ENCODE results near the gene WDFY3. TPM values are rescaled to one million over a fixed set of nuclear protein-coding genes. Genes with fewer than 3 reads are reported as not detected.
A peak's percentile ranks its signal among the peaks of the same experiment; 100 is the strongest.

Gene WDFY3
- total RNA-seq, 1 donor from 2014 or later = 34.2 TPM

DNA sequence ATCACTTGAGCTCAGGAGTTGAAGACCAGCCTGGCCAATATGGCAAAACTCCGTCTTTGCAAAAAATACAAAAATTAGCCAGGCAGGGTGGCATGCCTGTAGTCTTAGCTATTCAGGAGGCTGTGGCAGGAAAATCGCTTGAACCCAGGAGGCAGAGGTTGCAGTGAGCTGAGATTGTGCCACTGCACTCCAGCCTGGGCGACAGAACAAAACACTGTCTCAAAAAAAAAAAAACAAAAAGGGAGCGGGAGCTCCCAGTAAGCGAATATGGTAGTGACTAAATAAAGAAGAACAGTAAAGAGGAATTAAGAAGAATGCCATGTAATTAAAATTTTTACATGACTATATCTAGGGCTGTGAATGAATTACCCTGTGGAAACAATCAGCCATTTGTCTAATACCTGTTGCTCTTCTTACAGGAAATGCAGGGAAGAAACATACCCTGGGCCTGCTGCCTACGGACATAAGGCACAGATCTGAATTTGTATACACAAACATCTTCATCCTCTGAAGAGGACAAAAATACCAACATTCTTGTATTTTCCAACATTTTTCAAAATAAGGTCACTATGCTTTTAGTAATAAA lies 11.4 kb downstream of the WDFY3 start:
- intact Hi-C loops (cut with DNase I) = no loop called here
- peak; percentile 52 for ATAC-seq (ENCODE audit: poor library complexity)
- no peak for DNase-seq

DNA sequence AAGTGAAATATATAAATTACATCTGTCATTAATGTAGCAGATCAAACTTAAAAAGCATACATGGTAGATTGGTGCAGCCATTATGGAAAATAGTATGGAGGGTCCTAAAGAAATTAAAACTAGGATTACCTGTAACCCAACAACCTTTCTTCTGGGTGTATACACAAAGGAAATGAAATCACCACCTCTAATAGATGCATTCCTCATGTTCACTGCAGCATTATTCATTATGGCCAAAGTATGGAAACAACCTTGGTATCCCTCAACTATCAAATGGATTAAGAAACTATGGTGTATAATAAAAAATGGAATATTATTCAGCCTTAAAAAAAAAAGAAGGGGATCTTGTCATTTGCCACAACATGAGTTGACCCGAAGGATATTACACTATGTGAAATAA lies 13.7 kb downstream of the WDFY3 start:
- no peak for DNase-seq
- no peak for ATAC-seq (ENCODE audit: poor library complexity)
- intact Hi-C loops (cut with DNase I) = no loop called here

DNA sequence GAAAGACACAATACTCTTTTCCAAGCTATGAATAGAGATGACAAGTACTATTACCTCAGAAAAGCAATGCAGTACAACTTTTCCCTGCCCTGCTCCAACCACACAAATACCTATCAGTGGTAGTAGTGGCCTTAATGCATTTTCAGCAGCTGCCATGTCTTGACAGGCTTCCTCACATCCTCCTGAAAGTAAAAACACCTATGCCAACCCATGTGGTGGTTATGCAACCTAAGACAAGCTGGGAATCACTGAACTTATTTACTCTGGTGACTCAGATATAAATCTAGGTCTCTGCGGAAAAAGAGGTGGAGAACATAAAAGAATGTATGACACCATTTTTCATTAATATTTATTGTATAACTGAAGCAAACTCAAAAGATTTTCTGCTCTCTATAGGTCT lies 14.5 kb downstream of the WDFY3 start:
- DNase-seq (no peak), ATAC-seq (ENCODE audit: poor library complexity) (no peak)
- intact Hi-C loops (cut with DNase I) = no loop called here

DNA sequence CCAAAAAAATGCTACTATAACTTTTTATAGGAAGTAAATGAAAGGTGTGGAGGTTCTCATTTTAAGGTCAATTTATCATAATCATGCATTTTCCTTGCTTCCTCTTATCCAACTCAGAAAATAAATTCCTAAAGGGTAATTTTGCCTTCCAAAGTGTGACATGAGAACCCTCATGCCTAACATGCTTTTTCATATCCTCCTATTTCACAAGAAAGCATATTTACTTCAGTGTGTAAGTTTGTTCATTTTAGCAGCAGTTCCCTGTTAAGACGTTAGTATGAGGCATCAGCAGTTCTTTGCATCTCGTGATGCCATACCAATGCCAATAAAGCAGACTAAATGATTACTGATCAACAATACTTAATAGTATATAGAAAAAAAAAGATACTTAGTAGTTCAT lies 18.4 kb downstream of the WDFY3 start:
- intact Hi-C loops (cut with DNase I) = no loop called here
- ATAC-seq (ENCODE audit: poor library complexity) (peak; percentile 37), DNase-seq (no peak)

DNA sequence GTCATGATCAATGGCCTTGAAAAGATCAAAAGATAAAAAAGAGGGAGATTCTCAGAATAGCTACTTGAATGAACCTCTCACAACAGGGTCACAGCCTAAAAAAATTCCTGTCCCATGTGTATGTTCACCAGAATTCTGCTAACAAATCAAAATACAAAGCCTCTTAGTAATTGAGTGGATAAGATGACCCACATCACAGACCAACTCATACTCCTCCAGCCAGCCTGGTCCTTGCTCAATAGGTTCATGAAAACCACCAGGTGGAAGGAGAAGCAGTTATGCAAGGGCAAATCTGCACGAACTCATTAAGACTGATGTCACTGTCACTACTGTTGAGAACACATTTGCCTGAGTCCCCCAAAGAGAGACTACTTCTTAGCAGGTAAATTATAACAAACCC lies 21.5 kb downstream of the WDFY3 start:
- intact Hi-C loops (cut with DNase I) = no loop called here
- no peak for DNase-seq
- ATAC-seq (ENCODE audit: poor library complexity) = peak; percentile 29

DNA sequence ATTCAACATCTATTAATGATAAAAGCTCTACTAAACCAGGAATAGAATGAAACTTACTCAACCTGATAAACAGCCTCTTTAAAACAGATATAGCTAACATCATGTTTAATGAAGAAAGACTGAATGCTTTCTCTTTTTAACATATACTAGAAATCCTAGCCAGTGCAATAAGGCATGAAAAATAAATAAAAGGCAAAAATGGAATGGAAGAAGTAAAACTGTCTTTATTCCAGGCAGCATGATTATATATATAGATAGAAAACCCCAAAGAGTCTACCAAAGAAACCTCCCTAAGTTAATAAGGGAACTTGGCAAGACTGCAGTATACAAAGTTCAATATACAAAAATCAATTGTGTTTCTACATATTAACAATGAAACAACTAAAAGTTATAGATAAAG lies 25.5 kb downstream of the WDFY3 start:
- intact Hi-C loops (cut with DNase I) = no loop called here
- ATAC-seq (ENCODE audit: poor library complexity) (no peak), DNase-seq (no peak)

DNA sequence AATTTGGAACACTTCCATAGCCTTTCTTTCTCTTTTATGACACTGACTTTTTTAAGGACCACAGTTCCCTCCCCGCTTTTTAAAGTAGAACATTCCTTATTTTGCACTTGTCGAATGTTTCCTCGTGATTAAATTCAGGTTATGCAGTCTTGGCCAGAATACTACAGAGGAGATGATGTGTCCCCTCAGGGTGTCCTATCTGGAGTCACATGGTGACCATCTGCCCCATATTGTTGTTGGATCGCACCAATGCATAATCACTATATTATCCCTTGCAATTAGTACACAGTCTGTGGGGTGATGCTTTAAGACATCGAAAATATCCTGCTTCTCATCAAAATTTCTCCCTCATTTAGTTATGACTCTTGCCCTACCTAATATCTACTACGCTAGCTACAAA lies 27.4 kb downstream of the WDFY3 start:
- DNase-seq (no peak), ATAC-seq (ENCODE audit: poor library complexity) (no peak)
- intact Hi-C loops (cut with DNase I) = no loop called here

DNA sequence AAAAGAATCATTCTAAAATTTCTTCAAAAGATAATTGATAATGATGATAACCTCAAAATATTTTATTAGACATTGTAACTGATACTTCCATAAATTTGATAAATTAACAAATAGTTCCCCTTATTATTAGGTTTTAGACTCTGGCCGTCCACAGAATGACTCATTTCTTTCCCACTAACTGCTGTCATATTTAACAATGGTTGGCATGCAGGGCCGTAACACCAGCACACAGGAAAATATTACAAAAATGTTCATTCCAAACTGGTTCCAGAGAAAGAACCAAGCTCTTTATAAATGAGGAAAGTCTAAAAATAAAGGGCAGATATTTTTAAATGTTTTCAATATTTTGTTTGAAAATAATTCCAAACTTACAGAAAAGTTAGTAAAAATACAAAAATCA lies 28.2 kb downstream of the WDFY3 start:
- intact Hi-C loops (cut with DNase I) = no loop called here
- DNase-seq (no peak), ATAC-seq (ENCODE audit: poor library complexity) (peak; percentile 83)

DNA sequence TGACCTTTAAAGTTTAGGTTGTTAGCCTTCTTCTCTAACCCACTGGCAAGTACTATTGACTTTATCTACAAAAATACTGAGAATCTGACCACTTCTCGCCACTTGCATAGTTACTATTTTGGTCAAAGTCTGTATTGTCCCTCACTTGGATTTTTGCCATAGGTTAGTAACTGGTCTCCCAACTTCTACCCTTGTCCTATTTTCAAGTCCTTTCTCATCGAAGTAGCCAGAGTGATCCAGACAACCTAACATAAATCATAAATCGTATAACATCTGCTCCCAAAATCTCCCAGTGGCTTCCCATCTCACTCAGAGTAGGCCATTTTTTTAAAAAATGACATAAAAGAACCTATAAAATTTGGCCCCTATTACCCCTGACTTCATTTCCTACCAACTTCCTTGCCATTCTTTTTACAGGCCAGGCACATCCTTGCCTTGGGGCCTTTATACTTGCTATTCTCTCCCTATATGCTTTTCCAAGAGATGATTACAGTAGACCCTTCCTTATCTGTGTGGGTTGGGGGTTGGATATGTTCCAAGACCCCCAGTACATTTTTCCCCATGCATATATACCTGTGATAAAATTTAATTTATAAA lies 29.0 kb downstream of the WDFY3 start:
- peak; percentile 24 for ATAC-seq (ENCODE audit: poor library complexity)
- intact Hi-C loops (cut with DNase I) = no loop called here
- DNase-seq = no peak

DNA sequence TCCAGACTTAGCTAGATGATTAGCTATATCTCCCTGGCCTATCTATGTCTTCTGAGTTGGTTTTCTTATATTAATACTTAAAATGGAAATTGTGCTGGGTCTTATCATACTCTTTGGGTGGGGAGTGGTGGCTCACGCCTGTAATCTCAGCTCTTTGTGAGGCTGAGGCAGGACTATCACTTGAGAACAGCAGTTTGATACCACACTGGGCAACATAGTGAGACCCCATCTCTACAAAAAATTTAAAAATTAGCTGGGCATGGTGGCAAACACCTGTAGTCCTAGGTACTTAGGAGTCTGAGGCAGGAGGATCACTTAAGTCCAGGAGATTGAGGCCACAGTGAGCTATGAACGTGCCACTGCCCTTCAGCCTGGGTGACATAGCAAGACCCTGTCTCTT lies 30.4 kb downstream of the WDFY3 start:
- no peak for ATAC-seq (ENCODE audit: poor library complexity)
- intact Hi-C loops (cut with DNase I) = no loop called here
- no peak for DNase-seq

DNA sequence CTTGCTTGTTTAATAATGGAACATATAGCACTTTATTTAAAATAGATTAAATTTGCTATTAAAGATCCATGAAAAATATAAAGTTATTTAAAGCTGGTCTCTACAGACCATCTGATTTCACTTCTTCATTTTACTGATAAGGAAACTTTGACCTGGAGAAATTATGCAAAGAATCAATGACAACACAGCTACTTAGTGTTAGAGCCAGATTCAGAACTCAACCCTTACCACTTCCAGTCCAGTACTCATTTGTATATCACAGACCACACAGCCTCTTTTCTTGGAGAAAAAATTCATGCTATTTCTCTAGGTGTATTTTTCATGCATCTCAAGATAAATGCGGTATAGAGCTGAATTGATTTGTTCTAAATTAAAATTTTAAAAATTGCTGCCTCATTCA lies 34.0 kb downstream of the WDFY3 start:
- ATAC-seq (ENCODE audit: poor library complexity) = no peak
- intact Hi-C loops (cut with DNase I) = no loop called here
- DNase-seq = no peak

DNA sequence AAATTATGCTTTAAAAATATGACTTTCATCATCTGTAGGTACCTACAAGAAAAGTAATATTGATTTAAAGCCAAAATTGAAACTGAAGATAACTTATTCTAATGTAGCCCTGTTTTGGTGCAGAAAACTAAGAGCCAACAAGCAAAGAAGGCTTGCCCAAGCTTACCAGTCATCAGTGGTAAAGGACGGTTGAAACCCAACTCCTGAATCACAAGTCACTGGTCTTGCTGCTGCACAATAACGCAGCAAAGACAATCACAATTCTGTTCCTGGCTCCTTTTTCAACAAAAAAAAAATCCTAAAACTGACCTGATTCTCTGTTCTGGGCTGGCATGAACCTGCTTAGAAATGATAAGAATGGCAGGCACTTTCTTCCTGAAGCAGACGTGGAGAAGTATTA lies 34.5 kb downstream of the WDFY3 start:
- DNase-seq (no peak), ATAC-seq (ENCODE audit: poor library complexity) (no peak)
- intact Hi-C loops (cut with DNase I) = no loop called here

DNA sequence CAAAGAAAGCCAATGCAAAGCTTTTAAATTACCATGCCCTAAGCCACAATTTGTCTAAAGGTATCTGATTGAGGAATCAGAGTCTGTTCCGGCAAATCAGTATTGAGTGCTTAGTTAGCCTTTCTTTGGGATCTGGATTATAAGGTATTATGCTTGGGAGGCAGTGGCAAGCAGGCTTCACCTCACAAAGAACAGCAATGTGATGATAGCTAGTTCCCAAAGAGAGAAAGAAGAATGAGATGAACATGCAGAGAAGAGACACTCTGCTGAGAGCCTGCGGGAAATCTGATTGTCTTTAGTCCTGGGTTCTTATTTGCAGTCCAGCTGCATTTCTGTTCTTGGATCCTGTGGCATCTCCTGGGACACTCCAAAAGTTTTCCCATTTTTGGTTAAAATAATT lies 35.2 kb downstream of the WDFY3 start:
- DNase-seq = no peak

DNA sequence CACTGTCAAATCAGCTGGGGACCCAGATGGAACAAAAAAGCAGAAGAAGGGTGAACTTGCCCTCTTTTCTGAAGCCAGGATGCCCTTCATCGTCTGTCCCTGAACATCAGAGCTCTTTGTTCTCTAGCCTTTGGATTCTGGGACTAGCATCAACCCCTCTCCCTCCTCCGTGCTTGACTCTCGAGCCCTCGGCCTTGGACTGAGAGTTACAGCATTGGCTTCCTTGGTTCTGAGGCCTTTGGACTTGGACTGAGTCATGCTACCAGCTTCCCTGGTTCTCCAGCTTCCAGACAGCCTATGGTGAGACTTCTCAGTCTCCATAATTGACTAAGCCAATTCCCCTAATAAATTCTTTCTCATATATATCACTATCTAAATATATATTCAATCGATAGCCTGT lies 38.4 kb downstream of the WDFY3 start:
- intact Hi-C loops (cut with DNase I) = no loop called here
- ATAC-seq (ENCODE audit: poor library complexity) = no peak
- DNase-seq = no peak

More for the DNA sequence above, 35.2 kb downstream of the WDFY3 start:
- no peak for ATAC-seq (ENCODE audit: poor library complexity)
- intact Hi-C loops (cut with DNase I) = no loop called here

DNA sequence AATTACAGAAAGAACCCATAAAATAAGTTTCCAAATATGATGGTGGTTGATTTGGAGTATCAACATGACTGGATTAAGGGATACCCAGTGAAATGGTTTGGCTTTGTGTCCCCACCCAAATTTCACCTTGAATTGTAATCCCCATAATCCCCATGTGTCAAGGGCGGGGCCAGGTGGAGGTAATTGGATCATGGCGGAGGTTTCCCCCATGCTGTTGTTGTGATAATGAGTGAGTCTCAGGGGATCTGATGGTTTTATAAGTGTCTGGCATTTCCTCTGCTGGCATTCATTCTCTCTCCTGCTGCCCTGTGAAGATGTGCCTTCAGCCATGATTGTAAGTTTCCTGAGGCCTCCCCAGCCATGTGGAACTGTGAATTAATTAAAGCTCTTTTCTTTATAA lies 39.1 kb downstream of the WDFY3 start:
- ATAC-seq (ENCODE audit: poor library complexity) (no peak), DNase-seq (no peak)
- intact Hi-C loops (cut with DNase I) = no loop called here

DNA sequence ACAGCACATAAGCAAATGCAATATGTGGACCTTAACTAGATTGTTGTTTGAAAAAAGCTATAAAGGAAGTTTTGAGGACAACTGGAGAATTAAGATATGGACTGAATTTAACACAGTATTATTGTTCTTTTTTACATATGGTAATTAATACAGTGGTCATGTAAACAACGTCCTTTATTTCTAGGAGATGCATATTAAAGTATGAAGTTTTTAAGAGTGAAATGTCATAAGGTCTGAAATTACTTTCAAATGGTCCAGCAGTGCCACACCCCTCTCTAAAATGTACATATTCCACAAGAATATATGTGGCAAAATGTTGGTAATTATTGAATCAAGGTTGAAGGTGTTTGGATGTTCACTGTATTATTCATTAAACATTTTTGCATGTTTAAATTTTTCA lies 40.9 kb downstream of the WDFY3 start:
- DNase-seq = no peak
- intact Hi-C loops (cut with DNase I) = no loop called here
- no peak for ATAC-seq (ENCODE audit: poor library complexity)

DNA sequence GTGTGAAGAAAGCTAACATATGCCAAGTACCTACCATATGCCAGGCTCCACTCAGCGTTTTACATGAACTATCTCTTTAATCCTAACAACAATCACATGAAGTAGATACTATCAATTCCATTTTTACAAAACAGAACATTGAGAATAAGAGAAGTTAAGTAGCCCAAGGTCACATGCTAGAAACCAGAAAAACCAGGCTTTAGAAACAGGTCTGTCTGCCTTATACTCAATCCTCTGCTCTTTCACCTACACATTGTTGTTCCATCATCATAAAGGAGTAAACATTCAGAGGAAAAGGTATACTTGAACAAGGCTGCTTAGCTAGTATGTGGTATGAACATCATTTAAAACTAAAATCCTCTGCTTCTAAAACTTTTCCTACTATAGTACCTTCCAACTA lies 42.1 kb downstream of the WDFY3 start:
- DNase-seq = no peak
- no peak for ATAC-seq (ENCODE audit: poor library complexity)
- intact Hi-C loops (cut with DNase I) = no loop called here

DNA sequence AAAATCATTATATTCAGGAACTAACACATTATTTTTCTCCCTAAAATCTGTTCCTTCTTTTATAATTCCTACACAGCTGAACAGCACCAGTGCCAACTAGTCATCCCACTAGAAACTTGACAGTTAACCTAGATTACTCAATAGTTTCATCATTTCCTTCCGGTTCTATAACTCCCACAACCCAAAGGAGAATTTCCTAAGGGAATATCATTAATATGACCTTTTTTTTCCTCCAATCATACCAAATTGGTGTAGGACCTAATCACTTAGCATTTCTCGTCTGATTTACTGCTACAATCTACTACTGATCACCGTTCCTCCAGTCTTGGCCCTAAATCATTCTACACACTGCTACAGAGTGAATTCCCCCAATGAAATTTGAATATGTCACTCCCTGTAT lies 45.9 kb downstream of the WDFY3 start:
- DNase-seq (no peak), ATAC-seq (ENCODE audit: poor library complexity) (peak; percentile 74)
- intact Hi-C loops (cut with DNase I) = no loop called here

DNA sequence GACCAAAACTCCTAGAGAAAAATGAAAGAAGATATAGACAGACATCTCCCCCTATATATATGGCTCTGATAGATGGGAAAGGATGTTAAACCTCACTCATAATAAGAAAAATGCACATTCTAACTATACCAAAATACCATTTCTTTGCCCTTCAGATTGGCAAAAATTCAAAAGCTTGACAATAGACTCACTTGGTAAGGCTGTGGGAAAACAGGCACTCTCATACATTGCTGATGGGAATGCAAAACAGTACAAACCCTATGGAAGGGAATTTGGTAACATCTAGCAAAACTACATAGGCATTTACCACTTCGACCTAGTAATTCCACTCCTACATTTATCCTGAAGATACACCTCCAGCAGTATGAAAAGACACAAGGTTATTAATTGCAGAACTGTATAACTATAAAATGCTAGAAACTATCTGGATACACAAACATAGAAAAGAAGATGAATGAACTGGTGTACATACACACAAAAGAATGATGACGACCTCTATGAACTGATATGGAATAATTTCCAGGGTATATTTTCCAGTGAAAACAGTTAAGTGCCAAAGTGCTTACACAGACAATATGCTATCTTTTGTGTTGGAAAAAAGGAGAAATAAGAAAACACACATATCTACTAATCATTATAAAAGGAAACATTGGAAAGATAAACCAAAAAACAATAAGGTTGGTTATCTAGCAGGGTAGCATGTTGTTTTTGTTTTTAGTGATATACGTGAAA lies 48.5 kb downstream of the WDFY3 start:
- intact Hi-C loops (cut with DNase I) = no loop called here
- DNase-seq (no peak), ATAC-seq (ENCODE audit: poor library complexity) (no peak)

DNA sequence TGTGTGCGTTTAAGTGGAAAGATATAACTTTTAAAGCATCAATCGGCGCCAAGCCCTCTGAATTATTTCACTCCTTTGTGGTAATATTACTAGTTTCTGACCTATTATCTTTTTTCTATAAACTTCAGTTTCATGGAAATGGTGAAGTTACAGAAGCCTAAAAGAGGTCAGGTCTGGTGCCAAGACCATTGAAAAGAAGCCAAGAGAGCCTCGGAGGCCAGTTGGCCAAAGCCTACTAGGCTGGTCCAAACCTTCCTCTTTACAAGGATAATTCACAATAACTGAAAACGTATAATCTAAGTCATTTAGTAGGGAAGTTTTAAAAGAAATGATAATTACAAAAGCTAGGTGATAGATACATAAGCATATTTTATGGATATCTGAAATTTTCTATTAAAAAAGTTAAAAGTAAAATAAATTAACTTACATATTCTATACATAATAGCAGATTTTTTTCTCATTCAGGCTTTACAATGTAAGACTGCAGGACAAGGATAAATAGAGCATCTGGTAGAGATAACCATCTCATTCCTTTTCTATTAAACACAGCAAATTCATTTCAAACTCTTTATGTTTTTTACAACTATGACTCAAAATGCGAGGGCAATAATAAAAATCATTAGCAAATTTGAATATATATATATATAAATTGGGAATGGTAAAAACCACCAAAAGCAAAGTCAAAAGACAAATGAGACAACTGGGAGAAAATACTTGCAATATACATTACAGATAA lies 49.2 kb downstream of the WDFY3 start:
- intact Hi-C loops (cut with DNase I) = no loop called here
- ATAC-seq (ENCODE audit: poor library complexity) (no peak), DNase-seq (no peak)
